Aorta (tissue), 5 donors: ENCODE data around the gene NPRL2. TPM values are rescaled to one million over a fixed set of nuclear protein-coding genes. Genes with fewer than 3 reads are reported as not detected.

Experiments
- ATAC-seq: fragments of 200-7000 bp; cut with Tn5 transposase; one replicate; pipeline ENCODE4 v1.9.1; 2022; ENCODE audit warnings: moderate library complexity; ENCODE audit not compliant: low FRiP score
- DNase-seq, 2 donors: peaks; one replicate each; pipeline ENCODE4 v3.0.0-alpha.2; 2020
- H3K27ac ChIP-seq, 2 donors: one replicate each; pipeline ENCODE4 v1.5.1; 2013; ENCODE audit warnings: low read length in 2 of 2, mild to moderate bottlenecking in 2 of 2, moderate library complexity in 2 of 2, control low read depth in 1 of 2, inconsistent platforms in 1 of 2, low read depth in 1 of 2
- H3K27me3 ChIP-seq, 2 donors: one replicate each; pipeline ENCODE4 v1.6.1; 2013; ENCODE audit warnings: control low read depth in 1 of 2, low read length in 1 of 2, mild to moderate bottlenecking in 1 of 2, moderate library complexity in 1 of 2; ENCODE audit not compliant: insufficient read depth in 2 of 2, control insufficient read depth in 1 of 2
- H3K36me3 ChIP-seq, 2 donors: one replicate each; pipeline ENCODE4 v1.6.1; 2013; ENCODE audit warnings: control low read depth in 1 of 2, low read length in 1 of 2, mild to moderate bottlenecking in 1 of 2; ENCODE audit not compliant: insufficient read depth in 2 of 2, control insufficient read depth in 1 of 2
- H3K4me1 ChIP-seq, 2 donors: one replicate each; pipeline ENCODE4 v1.6.1; 2013; ENCODE audit warnings: low read length in 2 of 2, control low read depth in 1 of 2, mild to moderate bottlenecking in 1 of 2, moderate library complexity in 1 of 2; ENCODE audit not compliant: insufficient read depth in 2 of 2, control insufficient read depth in 1 of 2
- H3K4me3 ChIP-seq, 2 donors: one replicate each; pipeline ENCODE4 v1.5.1; 2013; ENCODE audit warnings: low read length in 2 of 2, control low read depth in 1 of 2, mild to moderate bottlenecking in 1 of 2
- H3K9me3 ChIP-seq: one replicate; pipeline ENCODE4 v1.6.1; 2013; ENCODE audit warnings: mild to moderate bottlenecking, low read length; ENCODE audit not compliant: control insufficient read depth
- WGBS, 2 donors: extraction: QIAGEN DNeasy Blood & Tissue Kit; methylation state at CpG; one replicate each; pipeline ENCODE4 v1.1.7; 2013; 5-methylcytosine and 5-hydroxymethylcytosine counted together
- intact Hi-C, 2 donors: fragments of 100-400 bp; cut with DNase I; formaldehyde crosslinking; loops; one replicate each; pipeline versions ENCODE4 v1.14.2 to v1.15.0; 2022
- polyA plus RNA-seq, 2 donors: library from polyadenylated mRNA; stranded (reverse); fragments of 200-250 nt; gene quantifications; one replicate each; pipeline ENCODE4 v1.2.3, GENCODE V29; 2013
- total RNA-seq, 2 donors: library from RNA; stranded (reverse); fragmentation: NEBNext Ultra II Directional; extraction: Animal tissue kit (Norgen Biotek cat#: 25700); gene quantifications; one replicate each; pipeline ENCODE4 v1.2.1, GENCODE V29; 2021
- donor health status: healthy with polysubstance abuse.
- donor health status: Bipolar disorder and iron deficiency.
- donor health status: DM: no; HTN: no; CAD: no.
- donor health status: DM: no; HTN: no; CAD: no.
- donor health status: DM: yes; HTN: yes; CAD: no.

Gene NPRL2
- total and polyA plus RNA-seq, 4 donors, result 11.9 to 41.9 (median 19.3) TPM

DNA sequence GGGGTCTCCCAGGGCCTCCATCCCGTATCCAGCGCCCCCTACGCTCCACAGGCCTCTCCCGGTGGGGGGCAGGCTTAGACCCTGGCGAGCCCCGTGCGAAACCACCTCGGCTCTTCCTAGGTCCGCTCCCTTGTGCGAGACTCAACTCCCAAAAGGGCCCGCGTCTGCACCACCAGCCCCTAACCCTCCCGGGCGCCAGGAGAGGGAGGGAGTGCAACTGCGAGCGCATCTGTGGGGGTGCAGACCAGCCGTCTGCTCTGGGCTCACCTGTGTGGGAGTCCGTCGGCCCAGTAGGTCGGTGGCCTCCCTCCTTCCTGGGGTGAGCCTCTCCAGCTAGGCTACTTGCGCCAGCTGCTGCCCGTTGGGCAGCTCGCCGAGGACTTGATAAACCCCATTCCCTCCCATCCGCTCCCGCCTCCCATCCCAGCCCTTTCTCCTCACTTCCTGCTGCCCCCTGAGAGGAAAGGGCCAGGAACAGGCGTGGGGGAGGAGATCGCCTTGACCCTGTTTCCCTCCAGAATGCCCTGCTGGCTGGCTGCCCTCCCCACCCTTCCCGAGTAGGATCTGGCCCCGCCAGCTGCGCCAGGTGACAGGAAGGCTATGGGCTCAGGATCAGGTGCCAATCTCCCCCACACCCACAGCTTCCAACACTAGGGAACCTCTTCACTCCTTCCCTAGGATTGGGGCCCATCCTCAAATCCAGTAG lies 28.0 kb downstream of the NPRL2 start, which contains the start of gene HYAL2:
HYAL2 (minus strand) TSS at position 360 of the 706 bp plus-strand sequence. CDS start 2,256 bp downstream, outside the sequence.
- 51 to 55% methylated on average over 28 to 31 of the region's 31 CpGs for WGBS, 2 donors
- intact Hi-C loops, result no loop called here
- Histone ChIP-seq H3K4me3 (peak within 1 kb of the TSS in 1 of 2 donors; percentile 83), H3K27me3 (no peaks in the 10 kb centered on the region), H3K4me1 (no peaks in the 10 kb centered on the region), H3K27ac (peak within 1 kb of the TSS in 1 of 2 donors; percentile 48), H3K9me3 (no peaks in the 10 kb centered on the region), H3K36me3 (no peaks in the 10 kb centered on the region)
- peak; percentile 16 for ATAC-seq
- peak in 1 of 2 donors; percentile 60 for DNase-seq

DNA sequence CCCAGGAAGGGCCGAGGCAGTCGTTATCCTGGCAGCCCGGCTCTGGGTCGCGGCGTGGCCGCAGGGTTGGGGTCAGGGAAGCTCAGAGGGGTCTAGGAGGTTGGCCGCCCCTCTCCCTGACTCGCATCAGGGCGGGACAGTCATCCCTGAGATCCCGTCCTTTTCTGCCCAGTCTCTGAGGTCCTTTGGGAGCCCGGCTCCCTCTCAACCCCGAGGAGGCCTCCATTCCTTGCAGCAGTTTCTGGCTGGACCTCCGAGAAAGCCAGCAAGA lies 28.5 kb downstream of the NPRL2 start:
- no peaks in the 10 kb centered on the region for H3K36me3 ChIP-seq
- H3K9me3 ChIP-seq, result no peaks in the 10 kb centered on the region
- 14 to 19% methylated on average over 14 of the region's 14 CpGs for WGBS, 2 donors
- H3K4me1 ChIP-seq, result no peaks in the 10 kb centered on the region
- no peak for ATAC-seq
- no peaks in the 10 kb centered on the region for H3K27me3 ChIP-seq
- intact Hi-C loops, result no loop called here
- H3K4me3 ChIP-seq, result no peak overlapping the region
- H3K27ac ChIP-seq, result no peak overlapping the region
- no peak for DNase-seq

DNA sequence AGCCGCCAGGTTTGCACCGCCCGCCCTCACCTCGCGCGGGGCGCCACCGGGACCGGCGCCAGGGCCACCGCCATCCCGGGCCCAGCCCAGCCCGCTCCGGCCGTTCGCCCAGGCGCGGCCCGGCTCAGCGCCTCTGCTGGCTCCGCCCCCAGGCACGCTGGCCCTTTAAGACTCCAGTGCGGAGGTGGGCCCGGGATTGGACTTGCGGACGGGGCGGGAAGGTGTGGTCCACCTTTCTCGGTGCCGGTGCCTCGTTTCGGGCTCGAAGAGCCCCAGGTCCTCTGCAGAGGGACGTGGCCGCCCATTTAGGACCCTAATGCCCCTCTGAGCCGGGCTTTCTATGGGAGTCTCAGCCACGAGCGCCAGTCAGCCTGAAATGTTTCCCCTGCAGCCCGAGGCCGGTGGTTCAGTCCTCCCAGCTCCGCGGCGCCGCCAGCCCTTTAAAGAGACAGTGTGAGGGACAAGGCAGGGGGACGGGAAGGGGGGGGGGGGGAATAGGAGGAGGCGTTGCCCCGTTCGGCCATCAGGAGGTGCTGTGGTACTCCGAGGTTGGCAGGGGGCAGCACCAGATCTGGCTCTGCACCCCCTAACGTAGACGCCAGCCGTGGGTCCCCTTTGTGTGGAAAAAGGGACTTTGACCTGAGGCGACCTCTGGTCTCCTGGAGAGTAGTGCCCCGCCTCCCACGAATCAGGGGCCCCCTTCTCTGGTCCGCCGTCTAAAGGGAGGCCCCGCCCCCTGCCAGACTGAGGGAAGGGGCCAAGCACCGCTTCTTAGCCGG lies 29.1 kb downstream of the NPRL2 start:
- H3K4me1 ChIP-seq, result no peaks in the 10 kb centered on the region
- intact Hi-C loops, result no loop called here
- WGBS, 2 donors, result 1% methylated on average over 50 to 59 of the region's 59 CpGs
- peak overlapping the region; percentile 67 to 83 for H3K4me3 ChIP-seq
- no peaks in the 10 kb centered on the region for H3K27me3 ChIP-seq
- no peaks in the 10 kb centered on the region for H3K36me3 ChIP-seq
- H3K9me3 ChIP-seq, result no peaks in the 10 kb centered on the region
- peak; percentile 90 for ATAC-seq
- H3K27ac ChIP-seq, result peak overlapping the region; percentile 48 to 85
- peak; percentile 94 to 95 for DNase-seq

- Histone ChIP-seq H3K27ac (peak overlapping the region in 1 of 2 donors; percentile 38), H3K4me3 (peak overlapping the region; percentile 67 to 83), H3K27me3 (no peaks in the 10 kb centered on the region), H3K9me3 (no peaks in the 10 kb centered on the region), H3K4me1 (no peaks in the 10 kb centered on the region), H3K36me3 (no peaks in the 10 kb centered on the region)
- DNase-seq (peak; percentile 83 to 93), ATAC-seq (peak; percentile 79)
- intact Hi-C loops, result no loop called here
- 0 to 1% methylated on average over 32 to 45 of the region's 45 CpGs for whole genome bisulfite sequencing, 2 donors
These were observed 29.7 kb downstream of the NPRL2 start for GRCh38 chr3:50320853-50321335.

DNA sequence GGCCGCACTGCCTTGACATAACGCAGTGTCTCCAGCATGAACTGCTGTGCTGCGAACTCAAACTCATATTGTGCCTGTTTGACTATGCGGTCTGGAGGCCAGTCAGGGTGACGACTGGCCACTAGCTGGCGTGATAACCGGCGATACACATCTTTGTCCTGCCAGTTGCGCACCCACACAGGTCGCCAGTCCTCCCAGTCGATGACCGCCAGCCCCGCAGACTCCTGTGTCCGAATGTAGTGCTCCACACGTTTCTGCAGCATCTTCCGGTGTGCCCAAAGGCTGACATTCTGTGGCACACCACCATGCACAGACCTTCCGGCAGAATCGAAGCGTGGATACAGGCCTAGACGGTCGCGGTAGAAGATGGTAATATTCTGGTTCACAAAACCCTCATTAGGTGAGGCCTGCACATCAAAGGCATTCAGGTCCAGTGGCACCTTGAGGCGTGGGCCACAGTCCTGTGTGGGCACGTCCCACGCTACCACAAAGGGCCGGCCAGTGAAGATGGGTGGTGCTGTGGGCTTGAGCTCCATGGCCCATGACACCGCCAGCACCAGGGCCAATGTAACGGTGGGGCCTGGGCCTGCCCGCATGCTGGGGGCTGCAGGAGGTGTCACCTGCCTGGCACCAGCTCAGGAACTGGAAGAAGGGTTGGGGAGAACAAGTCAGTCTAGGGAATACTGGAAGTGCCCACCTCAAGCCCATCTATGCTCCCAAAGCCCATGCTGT lies 30.5 kb downstream of the NPRL2 start:
- intact Hi-C loops, result no loop called here
- no peaks in the 10 kb centered on the region for H3K27me3 ChIP-seq
- H3K36me3 ChIP-seq, result no peaks in the 10 kb centered on the region
- no peak overlapping the region for H3K4me3 ChIP-seq
- no peak overlapping the region for H3K27ac ChIP-seq
- H3K4me1 ChIP-seq, result no peaks in the 10 kb centered on the region
- 83% methylated on average over 29 of the region's 29 CpGs for WGBS, 2 donors
- peak in 1 of 2 donors; percentile 57 for DNase-seq
- no peak for ATAC-seq
- H3K9me3 ChIP-seq, result no peaks in the 10 kb centered on the region

DNA sequence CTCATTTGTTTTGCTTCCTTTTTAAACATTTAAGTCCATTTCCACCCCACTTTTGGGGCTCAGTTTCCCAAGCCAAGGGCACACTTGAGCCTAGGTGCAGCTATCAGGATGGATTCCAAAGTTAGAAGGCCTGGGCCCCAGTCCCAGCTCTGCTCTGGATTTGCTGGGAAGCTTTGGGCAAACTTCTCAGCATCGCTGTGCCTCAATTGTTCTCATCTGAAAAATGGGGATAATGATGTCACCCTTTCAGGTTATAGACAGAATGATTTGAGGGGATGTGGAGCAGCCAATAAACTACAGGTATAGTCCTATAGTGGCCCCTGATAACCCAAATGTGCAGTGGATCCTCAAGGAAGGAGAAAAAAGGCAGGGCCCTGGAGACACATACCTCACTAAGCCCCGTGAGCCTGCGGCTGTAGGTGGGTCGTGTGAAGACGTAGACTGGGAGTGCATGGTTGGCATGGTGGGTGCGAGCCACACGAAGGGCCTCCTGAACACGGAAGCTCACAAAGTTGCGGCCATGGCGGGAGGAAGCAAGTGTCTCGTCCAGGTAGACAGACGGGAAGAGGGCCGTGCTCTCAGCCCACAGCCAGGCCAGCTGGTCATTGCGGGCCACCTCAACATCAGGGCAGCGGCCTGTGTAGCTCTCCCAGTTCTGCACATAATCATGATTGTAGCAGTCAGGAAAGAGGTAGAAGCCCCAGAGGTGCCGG lies 31.2 kb downstream of the NPRL2 start:
- Histone ChIP-seq H3K27me3 (no peaks in the 10 kb centered on the region), H3K4me3 (no peak overlapping the region), H3K4me1 (no peaks in the 10 kb centered on the region), H3K27ac (no peak overlapping the region), H3K36me3 (no peaks in the 10 kb centered on the region), H3K9me3 (no peaks in the 10 kb centered on the region)
- ATAC-seq (no peak), DNase-seq (peak in 1 of 2 donors; percentile 41)
- WGBS, 2 donors, result 90 to 94% methylated on average over 16 of the region's 16 CpGs
- intact Hi-C loops, result no loop called here

DNA sequence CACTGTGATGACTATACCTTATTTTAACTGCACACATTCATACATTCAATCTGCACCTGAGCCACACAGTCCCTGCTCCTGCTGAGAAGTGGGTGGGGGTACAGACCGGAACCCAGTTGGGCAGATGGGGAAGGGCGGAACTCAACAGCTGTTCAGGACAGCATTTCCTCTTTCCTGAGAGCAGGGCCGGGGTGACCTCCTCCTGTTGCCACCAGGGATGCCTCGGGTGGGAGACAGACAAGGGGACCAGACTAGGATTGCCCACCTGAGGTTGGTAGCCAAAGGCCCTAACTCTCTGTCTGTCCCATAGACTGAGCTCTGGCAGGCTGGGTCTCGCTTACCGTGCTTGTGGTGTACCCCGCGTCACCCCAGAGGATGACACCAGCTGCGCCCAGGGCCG lies 32.0 kb downstream of the NPRL2 start:
- Histone ChIP-seq H3K9me3 (no peaks in the 10 kb centered on the region), H3K4me3 (no peak overlapping the region), H3K4me1 (no peaks in the 10 kb centered on the region), H3K27me3 (no peaks in the 10 kb centered on the region), H3K36me3 (no peaks in the 10 kb centered on the region), H3K27ac (no peak overlapping the region)
- ATAC-seq (no peak), DNase-seq (peak in 1 of 2 donors; percentile 57)
- intact Hi-C loops, result no loop called here
- WGBS, 2 donors, result 86 to 87% methylated on average over 10 of the region's 10 CpGs

GRCh38 chr3:50318163-50318562 lies 32.4 kb downstream of the NPRL2 start:
- WGBS, 2 donors, result 85 to 92% methylated on average over 11 of the region's 11 CpGs
- no peaks in the 10 kb centered on the region for H3K27me3 ChIP-seq
- DNase-seq (peak in 1 of 2 donors; percentile 33), ATAC-seq (no peak)
- no peaks in the 10 kb centered on the region for H3K4me1 ChIP-seq
- no peak overlapping the region for H3K4me3 ChIP-seq
- intact Hi-C loops, result no loop called here
- H3K27ac ChIP-seq, result no peak overlapping the region
- no peaks in the 10 kb centered on the region for H3K9me3 ChIP-seq
- no peaks in the 10 kb centered on the region for H3K36me3 ChIP-seq
